Fibroblast of skin of abdomen (primary cell): Measurements from ENCODE around the gene TPRX1.
A peak's percentile ranks its signal among the peaks of the same experiment; 100 is the strongest.
"Not testable (repeated sequence)": the region's sequence is repeated elsewhere in the genome, so short reads cannot be mapped to it uniquely, and the experiment has no call there.

Source experiments
- DNase-seq: peaks from one replicate; pipeline ENCODE4 v3.0.0-alpha.2; 2013

Gene TPRX1

DNA sequence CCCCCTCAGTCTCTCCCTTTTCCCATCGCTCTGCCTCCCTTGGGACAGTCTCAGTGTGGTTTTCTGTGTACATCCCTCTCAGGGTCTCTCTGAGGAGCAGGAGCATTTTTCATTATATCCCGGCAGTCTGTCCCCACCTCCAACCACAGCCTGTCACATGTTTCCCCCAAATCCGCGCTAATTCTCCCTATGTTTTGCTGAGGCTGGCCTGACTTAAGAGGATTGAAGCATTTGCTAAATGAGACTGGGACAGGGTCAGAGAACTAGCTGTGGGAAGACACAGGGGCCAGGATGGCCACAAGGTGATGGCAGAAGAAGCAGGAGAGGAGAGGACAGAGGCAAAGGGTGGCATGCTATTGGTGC, 5.5 kb downstream of the TPRX1 start:
- DNase-seq, result no peak

DNA sequence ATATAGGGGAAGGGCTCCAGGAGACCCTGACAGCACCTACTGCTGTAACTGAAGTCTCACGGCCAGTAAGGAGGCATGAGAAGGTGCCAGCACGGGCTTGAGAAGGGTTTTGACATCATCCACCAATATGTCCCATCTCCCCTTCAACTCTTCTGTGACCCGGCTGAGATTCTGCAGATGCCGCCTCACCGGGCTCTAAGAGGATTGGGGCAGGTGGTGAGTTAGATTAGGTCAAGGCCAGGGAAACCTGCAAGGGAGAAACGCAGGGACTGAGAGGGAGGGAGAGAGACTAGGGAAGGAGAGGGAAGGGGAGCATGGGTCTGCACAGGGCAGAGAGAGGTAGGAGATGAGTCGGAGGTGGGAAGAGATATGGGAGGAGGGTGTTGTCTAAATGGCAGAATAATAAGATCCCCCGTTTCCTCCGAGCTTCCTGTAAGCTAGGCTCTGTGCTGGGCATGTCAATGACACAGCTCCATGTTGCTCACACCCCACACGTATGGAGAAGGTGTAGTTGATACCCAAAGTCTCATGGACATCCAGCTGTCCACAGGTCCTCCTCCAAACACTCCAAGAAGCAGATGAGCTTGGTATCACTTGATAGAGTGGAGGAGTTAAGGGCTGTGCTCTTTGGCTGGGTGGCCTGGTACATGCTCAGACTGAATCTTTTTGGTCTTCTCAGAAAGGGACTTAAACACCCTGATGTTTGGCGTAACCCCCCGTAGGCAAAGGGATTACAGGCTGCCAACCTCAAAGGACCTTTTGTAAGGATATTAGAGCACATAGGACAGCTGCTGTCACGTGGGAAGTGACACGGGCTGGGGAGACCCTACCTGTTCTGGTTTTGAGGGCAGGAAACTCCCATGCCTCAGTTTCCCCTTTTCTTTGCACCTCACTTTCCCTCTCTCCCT, 6.1 kb downstream of the TPRX1 start:
- no peak for DNase-seq

DNA sequence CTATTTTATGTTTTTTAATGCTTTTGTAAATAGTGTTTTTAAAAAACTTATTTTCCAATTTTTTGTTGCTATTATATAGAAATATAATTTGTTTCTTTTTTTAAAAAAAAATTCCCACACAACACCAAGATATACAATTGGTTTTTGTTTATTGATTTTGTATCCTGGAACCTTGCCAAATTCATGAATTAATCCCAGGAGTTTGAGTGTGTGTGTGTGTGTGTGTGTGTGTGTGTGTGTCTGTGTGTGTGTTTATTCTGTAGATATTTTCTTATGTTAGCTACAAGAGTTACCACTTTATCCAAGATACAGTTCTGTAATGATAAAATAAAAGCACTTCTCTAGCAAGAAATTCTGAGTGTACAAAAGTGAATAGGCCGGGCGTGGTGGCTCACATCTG, 7.6 kb downstream of the TPRX1 start:
- no peak for DNase-seq

DNA sequence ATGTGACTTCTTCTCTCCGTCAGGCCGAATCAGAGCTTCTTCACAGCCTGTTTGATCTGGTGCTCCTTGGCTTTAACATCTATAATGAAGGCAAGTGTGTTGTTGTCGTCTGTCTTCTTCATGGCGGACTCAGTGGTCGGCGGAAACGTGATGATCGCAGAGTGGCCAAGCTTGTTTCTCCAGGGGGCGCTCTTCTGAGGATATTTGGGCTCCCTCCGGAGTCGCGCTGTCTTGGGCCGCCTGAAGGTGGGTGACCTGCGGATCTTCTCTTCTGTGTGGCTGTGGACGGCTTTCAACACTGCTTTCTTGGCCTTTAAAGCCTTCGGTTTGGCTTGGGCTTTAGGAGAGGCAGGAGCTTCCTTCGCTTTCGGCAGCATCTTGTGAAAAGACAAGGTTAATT, 9.8 kb downstream of the TPRX1 start:
- DNase-seq, result no peak

DNA sequence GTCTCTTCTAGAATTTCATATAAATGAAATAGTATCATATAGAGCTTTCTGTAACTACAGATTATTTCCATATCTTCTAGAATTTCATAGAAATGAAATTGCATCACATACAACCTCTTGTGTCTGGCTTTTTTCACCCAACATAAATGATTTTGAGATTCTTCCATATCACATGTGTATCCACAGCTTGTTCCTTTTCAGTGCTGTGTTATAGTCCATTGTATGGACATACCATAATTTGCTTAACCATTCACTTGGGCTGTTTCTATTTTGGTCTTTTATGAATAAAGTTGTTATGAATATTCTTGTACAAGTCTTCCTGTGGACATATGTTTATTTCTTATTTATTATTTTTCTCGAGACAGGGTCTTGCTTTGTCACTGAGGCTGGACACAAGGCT, 11.7 kb downstream of the TPRX1 start:
- no peak for DNase-seq

DNA sequence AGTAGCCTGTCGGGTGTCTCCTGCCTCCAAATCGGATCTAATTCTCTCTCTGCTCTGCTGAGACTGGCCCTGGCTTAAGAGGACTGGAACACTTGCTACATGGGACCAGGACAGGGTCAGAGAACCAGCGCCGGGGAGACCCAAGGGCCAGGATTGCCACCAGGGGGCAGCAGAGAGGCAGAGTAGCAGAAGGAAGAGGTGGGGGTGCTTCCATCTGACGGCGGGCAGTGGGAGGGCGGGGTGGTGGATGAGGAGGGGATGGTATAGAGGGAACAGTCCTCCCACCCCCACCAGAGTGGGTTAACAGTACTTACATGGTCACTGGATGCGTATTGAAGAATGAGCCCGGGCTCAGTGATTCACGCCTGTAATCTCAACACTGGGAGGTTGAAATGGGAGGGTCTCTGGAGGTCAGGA, 13.9 kb downstream of the TPRX1 start:
- peak; percentile 63 for DNase-seq

DNA sequence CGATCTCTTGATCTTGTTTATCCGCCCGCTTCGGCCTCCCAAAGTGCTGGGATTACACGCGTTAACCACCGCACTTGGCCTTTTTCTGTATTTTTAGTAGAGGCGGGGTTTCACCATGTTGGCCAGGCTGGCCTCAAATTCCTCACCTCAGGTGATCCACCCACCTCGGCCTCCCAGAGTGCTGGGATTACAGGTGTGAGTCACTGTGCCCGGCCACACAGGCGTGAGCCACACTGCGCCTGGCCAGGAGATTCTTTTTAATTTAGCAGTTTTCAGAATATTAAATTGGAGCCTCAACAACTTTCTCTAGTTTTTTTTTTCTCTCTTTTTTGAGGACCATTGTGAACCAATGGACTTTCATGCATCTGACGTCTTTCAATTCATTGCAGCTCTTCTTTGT, 14.5 kb downstream of the TPRX1 start:
- DNase-seq, result not testable (repeated sequence)

DNA sequence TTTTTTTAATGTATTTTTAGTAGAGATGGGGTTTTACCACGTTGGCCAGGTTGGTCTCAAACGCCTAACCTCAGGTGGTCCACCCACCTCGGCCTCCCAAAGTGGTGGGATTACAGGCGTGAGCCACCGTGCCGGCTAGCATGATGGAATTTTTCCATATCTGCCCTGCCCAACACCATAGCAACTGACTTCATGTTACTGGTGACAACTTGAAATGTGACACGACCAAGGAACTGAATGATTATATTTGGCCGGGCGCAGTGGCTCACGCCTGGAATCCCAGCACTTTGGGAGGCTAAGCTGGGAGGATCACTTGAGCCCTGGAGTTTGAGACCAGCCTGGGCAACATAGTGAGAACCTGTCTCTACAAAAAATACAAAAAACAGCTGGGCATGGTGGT, 17.0 kb downstream of the TPRX1 start:
- not testable (repeated sequence) for DNase-seq

DNA sequence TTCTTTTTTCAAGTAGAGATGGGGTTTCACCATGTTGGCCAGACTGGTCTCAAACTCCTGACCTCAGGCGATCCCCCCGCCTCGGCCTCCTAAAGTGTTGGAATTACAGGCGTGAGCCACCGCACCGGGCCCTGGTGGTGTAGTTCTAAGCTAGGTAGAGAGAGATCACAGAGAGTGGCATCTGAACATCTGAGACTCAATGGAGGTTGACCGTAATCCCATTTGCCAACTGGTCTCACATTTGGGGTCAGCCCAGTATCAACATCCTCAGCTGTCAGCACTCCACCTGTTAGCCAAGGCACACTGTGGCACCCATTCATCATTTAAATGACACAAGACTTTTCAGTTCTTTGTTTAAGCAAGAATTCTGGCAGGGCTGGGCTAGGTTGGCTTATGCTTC, 17.8 kb downstream of the TPRX1 start:
- no peak for DNase-seq

DNA sequence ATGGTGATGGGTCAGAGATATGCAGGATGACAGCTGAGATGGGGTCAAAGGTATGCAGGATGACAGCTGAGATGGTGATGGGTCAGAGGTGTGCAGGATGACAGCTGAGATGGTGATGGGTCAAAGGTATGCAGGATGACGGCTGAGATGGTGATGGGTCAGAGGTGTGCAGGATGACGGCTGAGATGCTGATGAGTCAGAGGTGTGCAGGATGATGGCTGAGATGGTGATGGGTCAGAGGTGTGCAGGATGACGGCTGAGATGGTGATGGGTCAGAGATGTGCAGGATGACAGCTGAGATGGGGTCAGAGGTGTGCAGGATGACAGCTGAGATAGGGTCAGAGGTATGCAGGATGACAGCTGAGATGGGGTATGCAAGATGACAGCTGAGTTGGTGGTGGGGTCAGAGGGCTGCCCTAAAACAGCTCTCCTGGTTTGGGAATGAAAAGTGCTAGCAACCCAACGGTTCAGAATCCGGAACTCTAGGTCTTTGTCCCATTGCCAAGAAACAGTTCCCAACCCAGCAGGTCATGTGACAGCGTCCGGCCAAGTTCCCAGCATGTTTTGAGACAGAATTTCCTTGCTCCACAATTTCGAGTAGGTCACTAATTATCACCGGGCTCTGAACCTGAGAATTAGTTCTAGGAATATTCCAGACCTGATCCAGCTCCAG, 22.6 kb downstream of the TPRX1 start:
- DNase-seq, result no peak

DNA sequence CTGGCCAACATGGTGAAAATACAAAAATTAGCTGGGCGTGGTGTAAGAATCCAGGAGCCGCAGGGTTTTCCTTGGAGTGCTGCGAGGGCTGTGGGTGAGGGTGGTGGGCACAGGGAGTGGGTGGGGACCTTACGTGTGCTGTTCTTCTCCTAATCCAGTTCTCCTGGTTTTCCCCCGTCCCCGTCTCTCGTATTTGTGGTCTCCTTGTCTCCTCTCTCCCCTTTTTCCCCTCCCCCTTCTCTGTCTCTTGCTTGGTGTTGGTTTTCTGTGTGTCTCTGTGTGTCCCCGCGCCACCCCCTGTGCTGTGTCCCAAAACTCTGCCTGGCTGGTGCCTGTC, 24.2 kb downstream of the TPRX1 start:
- DNase-seq, result no peak

DNA sequence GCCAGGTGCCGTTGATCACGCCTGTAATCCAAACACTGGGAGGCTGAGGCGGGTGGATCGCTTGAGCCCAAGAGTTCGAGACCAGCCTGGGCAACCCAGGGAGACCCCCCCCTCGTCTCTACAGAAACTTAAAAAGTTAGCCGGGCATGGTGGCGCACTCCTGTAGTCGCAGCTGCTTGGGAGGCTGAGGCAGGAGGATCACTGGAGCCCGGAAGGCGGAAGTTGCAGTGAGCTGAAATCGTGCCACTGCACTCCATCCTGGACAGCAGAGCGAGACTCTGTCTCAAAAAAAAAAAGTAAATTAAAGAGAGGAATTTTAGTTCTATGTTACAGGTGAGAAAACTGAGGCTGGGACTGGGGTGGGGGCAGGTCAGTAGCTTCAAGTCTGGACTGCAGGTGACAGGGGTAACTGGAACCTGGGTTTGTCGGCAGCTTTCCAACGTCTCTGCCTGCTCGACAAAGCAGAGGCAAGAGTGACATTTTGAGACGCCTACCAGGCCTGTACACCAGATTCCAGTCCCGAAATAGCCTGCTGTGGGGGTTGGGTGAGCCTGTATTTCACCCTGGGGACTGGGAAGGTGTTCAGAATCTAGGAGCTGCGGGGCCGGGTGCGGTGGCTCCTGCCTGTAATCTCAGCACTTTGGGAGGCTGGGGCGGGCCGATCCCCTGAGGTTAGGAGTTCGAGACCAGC, 24.7 kb downstream of the TPRX1 start:
- peak; percentile 20 for DNase-seq

DNA sequence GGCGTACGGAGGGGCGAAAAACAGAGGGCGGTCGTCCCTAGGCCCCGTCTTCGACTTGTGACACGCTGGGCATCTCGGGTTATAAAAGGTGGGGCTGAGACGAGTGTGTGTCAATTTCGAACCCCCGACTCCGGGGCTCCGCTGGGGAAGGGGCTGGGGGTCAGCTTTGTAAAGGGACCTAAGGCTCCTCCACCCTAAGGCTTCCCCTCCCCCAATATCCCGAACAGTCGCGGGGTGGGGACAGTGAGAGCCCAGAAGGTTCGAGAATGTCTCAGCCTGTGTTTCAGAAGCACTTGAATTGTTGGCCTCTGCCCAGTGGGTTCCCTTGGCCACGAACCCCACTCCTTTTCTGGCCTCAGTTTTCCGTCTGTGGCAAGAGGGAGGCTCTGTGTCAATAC, 25.4 kb downstream of the TPRX1 start:
- no peak for DNase-seq

DNA sequence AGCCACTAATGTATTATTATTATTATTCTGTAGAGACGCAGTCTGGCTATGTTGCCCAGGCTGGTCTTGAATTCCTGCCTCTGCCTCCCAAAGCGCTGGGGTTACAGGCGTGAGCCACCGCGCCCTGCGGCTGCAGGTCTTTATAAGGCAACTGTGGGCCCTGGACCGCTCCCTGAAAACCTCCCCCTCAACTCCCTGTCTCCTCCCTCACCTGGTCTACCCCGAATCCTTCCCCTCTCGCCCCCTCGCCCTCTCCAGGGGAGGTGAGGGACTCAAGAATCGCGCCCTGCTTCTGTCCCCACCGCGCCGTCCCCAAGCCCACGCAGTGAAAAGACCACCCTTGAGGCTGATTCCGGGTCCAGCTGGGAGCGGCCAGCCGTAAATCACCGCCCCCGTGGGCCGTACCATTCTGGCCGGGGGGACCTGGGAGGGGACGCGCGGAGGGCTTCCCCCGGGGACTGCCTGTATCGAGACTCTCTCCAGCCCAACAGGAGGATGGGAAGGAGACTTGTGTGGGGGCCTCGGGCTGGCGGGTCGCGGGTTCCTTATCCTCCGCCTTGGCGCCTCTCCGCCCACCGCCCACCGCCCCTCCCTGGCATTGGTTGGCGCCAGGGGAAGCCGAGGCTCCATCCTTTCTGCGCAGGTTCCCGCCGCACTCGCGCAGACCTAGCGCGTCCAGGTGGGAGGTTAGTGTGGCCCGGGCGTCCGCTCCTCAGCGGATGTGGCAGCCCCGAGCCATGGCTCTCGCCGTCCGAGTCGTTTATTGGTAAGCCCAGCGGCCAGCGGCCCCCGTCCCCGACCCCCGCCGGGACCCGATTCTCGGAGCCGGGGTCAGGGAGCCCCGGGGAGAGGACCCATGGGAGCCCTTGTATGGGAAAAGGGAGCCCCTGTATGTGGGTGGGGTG, 26.1 kb downstream of the TPRX1 start, which contains the start of gene SELENOW:
TSS of gene SELENOW (plus strand) at position 655 of the 905 bp plus-strand sequence. CDS start at position 738, 83 bp downstream.
- DNase-seq, result peak; percentile 74

DNA sequence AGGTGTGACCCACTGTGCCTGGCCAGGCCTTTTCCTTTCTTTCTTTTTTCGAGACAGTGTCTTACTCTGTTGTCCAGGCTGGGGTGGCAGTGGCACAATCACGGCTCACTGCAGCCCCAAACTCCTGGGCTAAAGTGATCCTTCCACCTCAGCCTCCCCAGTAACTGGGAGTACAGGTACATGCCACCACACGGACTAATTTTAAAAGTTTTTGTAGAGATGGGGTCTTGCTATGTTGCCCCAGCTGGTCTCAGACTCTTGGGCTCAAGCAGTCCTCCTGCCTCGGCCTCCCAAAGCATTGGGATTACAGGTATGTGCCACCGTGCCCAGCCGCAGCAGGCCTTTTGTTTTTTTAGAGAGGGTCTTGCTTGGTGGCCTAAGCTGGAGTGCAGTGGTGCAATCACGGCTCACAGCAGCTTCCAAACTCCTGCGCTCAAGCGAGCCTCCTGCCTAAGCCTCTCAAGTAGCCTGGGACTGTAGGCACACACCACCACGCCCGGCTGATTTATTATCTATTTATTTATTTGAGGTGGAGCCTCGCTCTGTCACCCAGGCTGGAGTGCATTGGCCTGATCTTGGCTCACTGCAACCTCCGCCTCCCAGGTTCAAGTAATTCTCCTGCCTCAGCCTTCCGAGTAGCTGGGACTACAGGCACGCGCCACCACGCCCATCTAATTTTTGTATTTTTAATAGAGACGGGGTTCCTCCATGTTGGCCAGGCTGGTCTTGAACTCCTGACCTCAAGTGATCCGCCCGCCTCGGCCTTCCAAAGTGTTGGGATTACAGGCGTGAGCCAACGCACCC, 26.9 kb downstream of the TPRX1 start:
- not testable (repeated sequence) for DNase-seq

DNA sequence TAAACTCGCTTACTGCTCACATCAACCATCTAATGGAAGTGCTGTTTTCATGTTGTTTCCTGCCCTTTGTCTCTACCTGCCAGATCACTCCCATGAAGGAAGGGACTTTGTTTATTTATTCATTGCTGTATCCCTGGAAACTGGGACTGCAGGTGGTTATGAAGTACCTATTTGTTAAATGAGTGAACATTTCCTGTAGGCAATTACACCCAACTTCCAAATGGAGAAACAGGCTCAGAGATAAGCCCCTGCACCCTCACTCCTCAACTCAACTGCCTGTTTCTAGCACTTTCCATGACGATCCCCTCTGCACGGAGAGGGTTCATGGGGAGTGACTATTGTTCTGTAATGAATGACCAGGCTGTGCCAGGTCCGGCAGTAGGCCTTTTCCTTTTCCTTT, 27.8 kb downstream of the TPRX1 start:
- no peak for DNase-seq

DNA sequence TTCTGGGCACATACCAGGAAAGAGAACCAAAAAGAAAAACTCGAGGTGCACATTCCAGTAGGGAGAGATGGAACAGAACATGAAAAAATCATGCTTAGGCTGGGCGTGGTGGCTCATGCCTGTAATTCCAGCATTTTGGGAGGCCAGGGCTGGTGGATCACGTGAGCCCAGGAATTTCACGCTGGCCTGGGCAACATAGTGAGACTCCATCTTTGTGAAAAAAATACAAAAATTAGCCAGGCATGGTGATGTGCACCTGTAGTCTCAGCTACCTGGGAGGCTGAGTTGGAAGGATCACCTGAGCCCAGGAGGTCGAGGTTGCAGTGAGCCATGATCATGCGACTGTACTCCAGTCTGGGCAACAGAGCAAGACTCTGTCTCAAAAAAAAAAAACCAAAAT, 33.1 kb downstream of the TPRX1 start:
- DNase-seq, result not testable (repeated sequence)

DNA sequence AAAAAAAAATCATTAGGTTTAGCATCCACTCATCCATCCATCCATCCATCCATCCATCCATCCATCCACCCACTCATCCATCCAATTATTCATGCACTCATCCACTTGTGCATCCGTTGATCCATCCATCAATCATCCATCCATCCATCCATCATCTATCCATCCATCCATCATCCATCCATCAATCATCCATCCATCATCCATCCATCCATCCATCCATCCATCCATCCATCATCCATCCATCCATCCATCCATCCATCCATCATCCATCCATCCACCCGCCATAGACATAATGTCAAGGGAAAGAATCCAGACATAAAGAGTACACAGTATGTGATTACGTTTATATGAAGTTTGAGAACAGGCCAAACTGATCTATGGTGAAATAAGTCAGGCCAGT, 34.8 kb downstream of the TPRX1 start:
- no peak for DNase-seq

DNA sequence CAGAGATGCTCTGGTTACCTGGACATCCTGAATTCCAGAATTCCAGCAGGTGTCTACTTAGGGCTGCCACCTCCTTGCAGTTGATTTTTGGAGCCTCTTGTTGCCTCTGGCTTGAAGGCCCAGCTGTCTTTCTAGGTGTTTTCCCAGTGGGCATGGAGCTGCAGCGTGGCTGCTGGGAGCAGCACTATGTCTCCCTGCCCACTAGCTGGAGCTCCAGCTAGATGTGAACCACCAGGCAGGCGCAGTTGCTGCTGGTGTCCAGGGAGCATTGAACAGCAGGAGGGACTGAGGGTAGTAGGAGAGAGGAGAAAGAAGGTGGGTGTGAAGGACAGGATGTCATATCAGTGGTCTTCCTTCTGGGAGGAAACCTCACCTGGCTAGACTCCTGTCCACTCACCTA, 35.7 kb downstream of the TPRX1 start:
- no peak for DNase-seq

DNA sequence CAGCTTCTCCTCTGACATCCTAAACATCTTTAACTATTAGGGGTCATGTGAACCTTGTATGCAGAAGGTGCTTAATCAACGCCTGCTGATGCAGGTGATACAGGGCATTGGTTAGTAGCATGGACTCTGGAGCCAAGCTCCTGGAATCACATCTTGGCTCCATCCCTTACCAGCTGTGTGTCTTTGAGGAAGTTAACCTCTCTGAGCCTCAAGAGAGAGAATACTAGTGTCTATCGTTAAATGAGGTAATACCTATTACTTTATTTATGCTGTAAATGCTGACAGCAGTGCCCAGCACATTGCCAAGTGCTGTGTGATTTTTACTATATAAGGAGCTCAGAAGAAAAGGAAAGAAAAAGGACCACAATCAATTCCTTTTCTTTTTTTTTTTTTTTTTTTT, 37.0 kb downstream of the TPRX1 start:
- DNase-seq, result no peak

DNA sequence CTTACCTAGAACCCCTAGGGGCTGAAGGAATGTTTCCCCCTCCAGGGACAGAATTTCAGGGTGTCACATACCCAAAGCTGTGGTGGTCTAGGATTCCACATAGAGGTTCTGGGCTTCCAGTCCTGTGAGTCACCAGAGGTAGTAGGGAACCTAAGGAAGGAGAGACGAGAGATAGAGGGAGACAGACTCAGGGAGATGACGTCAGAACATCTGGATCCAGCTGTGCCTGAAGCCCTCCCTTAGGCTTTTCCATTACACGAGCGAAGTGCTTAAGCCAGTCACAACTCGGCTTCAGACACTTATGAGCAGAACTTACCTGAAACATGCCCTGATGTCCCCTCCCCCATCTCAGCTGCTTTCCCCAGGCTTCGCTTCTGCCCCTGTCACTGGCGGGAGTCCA, 37.7 kb downstream of the TPRX1 start:
- DNase-seq, result peak; percentile 20

DNA sequence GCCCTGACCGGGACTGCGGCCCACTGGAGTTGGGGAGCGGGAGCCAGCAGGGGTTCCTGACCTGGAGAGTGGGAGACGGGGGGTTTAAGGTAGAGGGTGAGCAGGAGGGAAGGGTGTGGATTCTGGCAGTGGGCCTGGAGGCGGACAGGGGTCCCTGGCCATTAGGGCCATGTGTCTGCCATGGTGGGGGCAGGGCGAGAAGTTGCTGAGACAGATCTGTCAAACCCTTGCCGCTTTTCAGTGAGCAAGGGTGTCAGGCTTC, 38.1 kb downstream of the TPRX1 start:
- no peak for DNase-seq
